Peyer's patch (tissue), 4 donors: ENCODE data around the gene ERC2. TPM values are rescaled to one million over a fixed set of nuclear protein-coding genes. Genes with fewer than 3 reads are reported as not detected.

Source experiments
- DNase-seq, 3 donors: peaks; one replicate each; pipeline ENCODE4 v3.0.0-alpha.2; 2017 to 2019
- H3K27ac ChIP-seq, 4 donors: fragments of 200-600 bp; sonication (generic); one replicate each; pipeline ENCODE4 v1.5.1; 2016 to 2019
- H3K27me3 ChIP-seq, 2 donors: fragments of 200-600 bp; sonication (generic); one replicate each; pipeline ENCODE4 v1.5.1; 2019
- H3K36me3 ChIP-seq, 3 donors: fragments of 200-600 bp; sonication (generic); one replicate each; pipeline ENCODE4 v1.5.1; 2016 to 2019
- H3K4me1 ChIP-seq, 4 donors: fragments of 200-600 bp; sonication (generic); one replicate each; pipeline ENCODE4 v1.5.1; 2016 to 2019
- H3K4me3 ChIP-seq, 4 donors: fragments of 200-600 bp; sonication (generic); 1 replicate in 3 of 4; 2 replicates in 1 of 4; pipeline ENCODE4 v1.5.1; 2016 to 2019; ENCODE audit warnings: mild to moderate bottlenecking in 1 of 4
- H3K9me3 ChIP-seq, 4 donors: fragments of 200-600 bp; sonication (generic); one replicate each; pipeline ENCODE4 v1.5.1; 2016 to 2019; ENCODE audit warnings: mild to moderate bottlenecking in 1 of 4
- CTCF ChIP-seq, 6 experiments: fragments of 450-650 bp in 4 of 6; fragments of 200-600 bp in 2 of 6; sonication (generic) in 1 of 6; IDR thresholded peaks; one replicate each; pipeline ENCODE4 v1.5.1; 2017 to 2019; ENCODE audit warnings: antibody characterized with exemption in 6 of 6, mild to moderate bottlenecking in 3 of 6, moderate library complexity in 1 of 6
- POLR2A ChIP-seq, 2 donors: fragments of 450-650 bp; IDR thresholded peaks; one replicate each; pipeline ENCODE4 v1.5.1; 2017; ENCODE audit warnings: antibody characterized with exemption in 2 of 2, mild to moderate bottlenecking in 2 of 2, moderate library complexity in 2 of 2
- total RNA-seq, 4 donors: library from RNA; depleted of rRNA; stranded (reverse); fragments of >200 nt; gene quantifications; one replicate each; pipeline ENCODE4 v1.1.0, GENCODE V29; 2016

ERC2 gene
- total RNA-seq, 4 donors from 2014 or later = 0.18 to 0.83 TPM; not detected in 2

GRCh38 chr3:56060521-56061278, 407.6 kb downstream of the ERC2 start:
- Histone ChIP-seq H3K9me3 (no peaks in the 10 kb centered on the region), H3K4me1 (no peaks in the 10 kb centered on the region), H3K27me3 (no peaks in the 10 kb centered on the region), H3K36me3 (no peaks in the 10 kb centered on the region), H3K4me3 (no peak overlapping the region), H3K27ac (no peak overlapping the region)
- no peak for DNase-seq
- no peak for TF ChIP-seq POLR2A (IDR thresholded peaks at IDR 0.05)
- TF ChIP-seq CTCF (IDR thresholded peaks at IDR 0.05) = no peak

- Histone ChIP-seq H3K27me3 (no peaks in the 10 kb centered on the region), H3K4me3 (no peak overlapping the region), H3K9me3 (no peaks in the 10 kb centered on the region), H3K4me1 (no peaks in the 10 kb centered on the region), H3K27ac (no peak overlapping the region), H3K36me3 (no peaks in the 10 kb centered on the region)
- TF ChIP-seq POLR2A (IDR thresholded peaks at IDR 0.05) (no peak), CTCF (IDR thresholded peaks at IDR 0.05) (no peak)
- no peak for DNase-seq
These were observed 408.5 kb downstream of the ERC2 start for GRCh38 chr3:56059731-56060130.

GRCh38 chr3:56055951-56056350, 412.3 kb downstream of the ERC2 start:
- DNase-seq = no peak
- Histone ChIP-seq H3K27ac (no peak overlapping the region), H3K4me3 (no peak overlapping the region), H3K27me3 (no peaks in the 10 kb centered on the region), H3K36me3 (no peaks in the 10 kb centered on the region), H3K9me3 (no peaks in the 10 kb centered on the region), H3K4me1 (no peaks in the 10 kb centered on the region)
- TF ChIP-seq CTCF (IDR thresholded peaks at IDR 0.05) (no peak), POLR2A (IDR thresholded peaks at IDR 0.05) (no peak)

- Histone ChIP-seq H3K36me3 (no peaks in the 10 kb centered on the region), H3K4me3 (no peak overlapping the region), H3K4me1 (no peaks in the 10 kb centered on the region), H3K9me3 (no peaks in the 10 kb centered on the region), H3K27ac (no peak overlapping the region), H3K27me3 (no peaks in the 10 kb centered on the region)
- no peak for DNase-seq
- TF ChIP-seq CTCF (IDR thresholded peaks at IDR 0.05) = no peak
- no peak for TF ChIP-seq POLR2A (IDR thresholded peaks at IDR 0.05)
These were observed 412.7 kb downstream of the ERC2 start for GRCh38 chr3:56055546-56055945.

GRCh38 chr3:56054844-56055243, 413.4 kb downstream of the ERC2 start:
- H3K9me3 ChIP-seq = no peaks in the 10 kb centered on the region
- no peaks in the 10 kb centered on the region for H3K27me3 ChIP-seq
- H3K27ac ChIP-seq = no peak overlapping the region
- no peak for DNase-seq
- no peaks in the 10 kb centered on the region for H3K4me1 ChIP-seq
- TF ChIP-seq POLR2A (IDR thresholded peaks at IDR 0.05) (no peak), CTCF (IDR thresholded peaks at IDR 0.05) (no peak)
- no peak overlapping the region for H3K4me3 ChIP-seq
- no peaks in the 10 kb centered on the region for H3K36me3 ChIP-seq
